KMS-11 (cell line): ENCODE measurements around the gene EML1.

Experiments used
- H2AFZ ChIP-seq: fragments of 200-600 bp; sonication (generic); 2 replicates; pipeline ENCODE4 v1.6.1; 2016; ENCODE audit warnings: antibody characterized with exemption, mixed run types, low read depth
- H3K27ac ChIP-seq: fragments of 200-600 bp; sonication (generic); 2 replicates; pipeline ENCODE4 v1.6.1; 2016; ENCODE audit warnings: mild to moderate bottlenecking, mixed run types
- H3K27me3 ChIP-seq: fragments of 200-600 bp; sonication (generic); 2 replicates; pipeline ENCODE4 v1.6.1; 2017; ENCODE audit warnings: mild to moderate bottlenecking, low read depth, mixed run types, moderate library complexity; ENCODE audit not compliant: insufficient read depth
- H3K36me3 ChIP-seq: fragments of 200-600 bp; sonication (generic); 2 replicates; pipeline ENCODE4 v1.6.1; 2017; ENCODE audit warnings: mild to moderate bottlenecking, mixed run types; ENCODE audit not compliant: insufficient read depth
- H3K4me1 ChIP-seq: fragments of 200-600 bp; sonication (generic); 2 replicates; pipeline ENCODE4 v1.6.1; 2016; ENCODE audit warnings: mild to moderate bottlenecking, low read depth, mixed run types; ENCODE audit not compliant: poor library complexity, severe bottlenecking
- H3K4me2 ChIP-seq: fragments of 200-600 bp; sonication (generic); 2 replicates; pipeline ENCODE4 v1.7.0; 2016; ENCODE audit warnings: mild to moderate bottlenecking, mixed run types
- H3K4me3 ChIP-seq: fragments of 200-600 bp; sonication (generic); IDR thresholded peaks from 2 replicates; pipeline ENCODE4 v1.6.1; 2017; ENCODE audit warnings: low read depth, low read length, mixed read lengths; ENCODE audit not compliant: insufficient read depth
- H3K79me2 ChIP-seq: fragments of 200-600 bp; sonication (generic); 2 replicates; pipeline ENCODE4 v1.6.1; 2016; ENCODE audit warnings: low read depth, mixed run types; ENCODE audit not compliant: insufficient read depth
- H3K9ac ChIP-seq: fragments of 200-600 bp; sonication (generic); 2 replicates; pipeline ENCODE4 v1.6.1; 2016; ENCODE audit warnings: mild to moderate bottlenecking, mixed run types
- H4K20me1 ChIP-seq: fragments of 200-600 bp; sonication (generic); 2 replicates; pipeline ENCODE4 v1.6.1; 2016; ENCODE audit warnings: mild to moderate bottlenecking, mixed run types; ENCODE audit not compliant: insufficient read depth
- TF ChIP-seq, protein P1 (sequence below): fragments of 200-600 bp; sonication (generic); conservative IDR thresholded peaks from 2 replicates; pipeline ENCODE4 v1.6.1; 2017; ENCODE audit warnings: low read depth, mild to moderate bottlenecking, antibody characterized with exemption, low read length, moderate library complexity, mixed read lengths

EML1 gene

DNA sequence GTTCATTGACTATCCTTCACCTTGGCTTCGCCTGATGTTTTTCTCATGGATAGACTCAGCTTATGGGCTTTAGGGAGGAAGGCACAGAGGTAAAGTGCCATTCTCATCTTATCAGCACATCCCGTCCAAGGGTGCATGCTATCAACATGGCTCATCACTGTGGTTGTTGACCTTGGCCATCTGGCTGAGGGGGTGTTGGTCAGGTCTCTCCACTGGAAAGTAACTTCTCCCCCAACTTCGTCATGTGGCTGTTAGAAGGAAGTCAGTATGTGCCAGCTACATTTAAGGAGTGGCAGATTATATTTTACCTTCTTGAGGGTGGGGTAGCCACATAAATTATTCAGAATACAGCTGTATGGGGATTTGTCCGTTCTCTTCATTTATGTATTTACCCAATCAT is 68.9 kb downstream of the EML1 start:
- Histone ChIP-seq H3K27me3 (no peaks in the 10 kb centered on the region), H3K4me1 (peaks cover 23% of the 10 kb centered on the region), H4K20me1 (no peaks in the 10 kb centered on the region), H2AFZ (no peak overlapping the region), H3K4me3 (no peak overlapping the region), H3K9ac (no peak overlapping the region), H3K4me2 (no peak overlapping the region), H3K79me2 (no peaks in the 10 kb centered on the region), H3K27ac (no peak overlapping the region), H3K36me3 (no peaks in the 10 kb centered on the region)
- TF ChIP-seq, protein P1, sequence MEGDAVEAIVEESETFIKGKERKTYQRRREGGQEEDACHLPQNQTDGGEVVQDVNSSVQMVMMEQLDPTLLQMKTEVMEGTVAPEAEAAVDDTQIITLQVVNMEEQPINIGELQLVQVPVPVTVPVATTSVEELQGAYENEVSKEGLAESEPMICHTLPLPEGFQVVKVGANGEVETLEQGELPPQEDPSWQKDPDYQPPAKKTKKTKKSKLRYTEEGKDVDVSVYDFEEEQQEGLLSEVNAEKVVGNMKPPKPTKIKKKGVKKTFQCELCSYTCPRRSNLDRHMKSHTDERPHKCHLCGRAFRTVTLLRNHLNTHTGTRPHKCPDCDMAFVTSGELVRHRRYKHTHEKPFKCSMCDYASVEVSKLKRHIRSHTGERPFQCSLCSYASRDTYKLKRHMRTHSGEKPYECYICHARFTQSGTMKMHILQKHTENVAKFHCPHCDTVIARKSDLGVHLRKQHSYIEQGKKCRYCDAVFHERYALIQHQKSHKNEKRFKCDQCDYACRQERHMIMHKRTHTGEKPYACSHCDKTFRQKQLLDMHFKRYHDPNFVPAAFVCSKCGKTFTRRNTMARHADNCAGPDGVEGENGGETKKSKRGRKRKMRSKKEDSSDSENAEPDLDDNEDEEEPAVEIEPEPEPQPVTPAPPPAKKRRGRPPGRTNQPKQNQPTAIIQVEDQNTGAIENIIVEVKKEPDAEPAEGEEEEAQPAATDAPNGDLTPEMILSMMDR, result no peak

DNA sequence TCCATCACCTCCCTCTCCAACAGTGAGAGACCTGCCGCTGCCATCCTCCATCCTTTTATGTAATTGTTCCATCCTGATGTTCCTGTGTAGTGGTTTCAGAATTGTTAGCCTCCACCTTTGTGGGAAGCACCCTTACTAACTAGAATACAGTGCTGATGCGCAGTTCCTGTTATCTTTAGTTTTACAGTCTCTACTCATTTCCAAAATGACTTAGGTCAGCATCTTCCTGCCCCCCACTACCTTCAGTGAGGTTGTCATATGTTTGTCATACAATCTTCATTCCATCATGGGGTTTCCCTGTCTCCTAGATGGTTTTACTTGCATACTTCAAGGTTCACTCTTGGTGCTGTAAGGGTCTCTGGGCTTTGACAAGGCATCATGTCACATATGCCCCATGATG is 69.8 kb downstream of the EML1 start:
- Histone ChIP-seq H3K27ac (no peak overlapping the region), H3K4me3 (no peak overlapping the region), H3K79me2 (no peaks in the 10 kb centered on the region), H3K4me1 (peaks cover 23% of the 10 kb centered on the region), H4K20me1 (no peaks in the 10 kb centered on the region), H3K4me2 (no peak overlapping the region), H3K36me3 (no peaks in the 10 kb centered on the region), H2AFZ (no peak overlapping the region), H3K9ac (no peak overlapping the region), H3K27me3 (no peaks in the 10 kb centered on the region)
- TF ChIP-seq, protein P1, result no peak

DNA sequence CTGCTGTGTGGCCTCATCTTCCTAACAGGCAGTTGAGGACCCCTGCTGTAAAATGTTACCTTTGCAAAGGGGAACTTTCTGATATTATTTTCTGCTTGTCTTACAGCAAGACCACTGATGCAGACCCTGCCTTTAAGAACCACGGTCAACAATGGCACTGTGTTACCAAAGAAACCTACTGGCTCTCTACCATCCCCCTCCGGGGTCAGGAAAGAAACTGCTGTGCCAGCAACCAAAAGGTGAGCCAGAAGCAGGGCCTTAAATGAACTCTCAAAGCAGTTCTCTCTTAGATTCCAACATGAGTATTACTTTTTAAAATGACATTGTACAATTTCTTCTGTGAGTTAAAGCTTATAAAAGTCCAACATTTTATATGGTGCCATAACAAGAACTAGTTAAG is 72.2 kb downstream of the EML1 start:
- no peak overlapping the region for H3K9ac ChIP-seq
- H2AFZ ChIP-seq, result no peak overlapping the region
- no peaks in the 10 kb centered on the region for H4K20me1 ChIP-seq
- H3K36me3 ChIP-seq, result no peaks in the 10 kb centered on the region
- H3K4me1 ChIP-seq, result peaks cover 23% of the 10 kb centered on the region
- no peaks in the 10 kb centered on the region for H3K27me3 ChIP-seq
- peak overlapping the region; percentile 61 for H3K4me2 ChIP-seq
- H3K27ac ChIP-seq, result peak overlapping the region; percentile 24; the same call in 1 of the 2 replicates
- no peak overlapping the region for H3K4me3 ChIP-seq
- TF ChIP-seq, protein P1, result no peak
- H3K79me2 ChIP-seq, result no peaks in the 10 kb centered on the region

DNA sequence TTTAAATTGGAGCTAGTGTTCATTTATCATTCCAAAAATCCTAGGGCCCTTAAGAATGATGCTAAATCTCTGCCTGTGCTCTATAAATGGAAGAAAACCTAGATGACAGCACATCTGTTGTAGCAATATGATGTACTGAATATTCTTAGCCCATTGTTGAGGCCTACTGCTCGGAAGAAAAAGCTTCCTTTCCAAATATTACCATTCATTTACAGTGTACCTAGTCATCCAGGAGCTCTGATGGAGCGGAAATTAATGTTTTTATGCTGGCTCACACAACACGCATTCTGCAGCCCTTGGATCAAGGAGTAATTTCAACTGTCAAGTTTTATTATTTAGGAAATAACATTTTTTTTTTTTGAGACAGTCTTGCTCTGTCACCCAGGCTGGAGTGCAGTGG is 77.4 kb downstream of the EML1 start:
- no peak overlapping the region for H3K9ac ChIP-seq
- no peaks in the 10 kb centered on the region for H4K20me1 ChIP-seq
- no peaks in the 10 kb centered on the region for H3K36me3 ChIP-seq
- H3K4me1 ChIP-seq, result peaks cover 7% of the 10 kb centered on the region
- H3K27me3 ChIP-seq, result no peaks in the 10 kb centered on the region
- TF ChIP-seq, protein P1, result no peak
- no peak overlapping the region for H3K4me2 ChIP-seq
- no peak overlapping the region for H3K27ac ChIP-seq
- H3K4me3 ChIP-seq, result no peak overlapping the region
- no peaks in the 10 kb centered on the region for H3K79me2 ChIP-seq
- no peak overlapping the region for H2AFZ ChIP-seq
